HepG2 (cell line): ENCODE results near the gene PSMD2. TPM values are rescaled to one million over a fixed set of nuclear protein-coding genes. Genes with fewer than 3 reads are reported as not detected.

Experiments
- ARNT2 ChIP-seq: sonication (generic); formaldehyde crosslinking; IDR thresholded peaks from 2 replicates; pipeline ENCODE4 v1.8.0; 2022; ENCODE audit warnings: mild to moderate bottlenecking, low read depth, missing genetic modification reagents, moderate library complexity
- ASH2L ChIP-seq: fragments of 300-600, 200-600 bp; sonication (generic); IDR thresholded peaks from 2 replicates; pipeline ENCODE4 v1.7.0; 2017; ENCODE audit warnings: low read depth, mild to moderate bottlenecking, moderate library complexity, mixed read lengths, low read length; ENCODE audit not compliant: insufficient read length
- CBX5 ChIP-seq: sonication (generic); formaldehyde crosslinking; IDR thresholded peaks from 2 replicates; pipeline ENCODE4 v1.4.0; 2020; ENCODE audit warnings: missing genetic modification reagents, borderline replicate concordance
- CREM ChIP-seq, 2 experiments: sonication (generic) in 1 of 2; formaldehyde crosslinking in 1 of 2; IDR thresholded peaks; 2 replicates each; pipeline versions ENCODE4 v1.4.0 to v1.6.1; 2016 to 2020; ENCODE audit warnings: antibody characterized with exemption in 1 of 2, mild to moderate bottlenecking in 1 of 2, missing genetic modification reagents in 1 of 2
- HNF1A ChIP-seq, 2 experiments: sonication (generic) in 1 of 2; formaldehyde crosslinking in 1 of 2; IDR thresholded peaks; 2 replicates each; pipeline versions ENCODE4 v1.4.0 to v1.6.1; 2016 to 2020; ENCODE audit warnings: borderline replicate concordance in 1 of 2, low read depth in 1 of 2, mild to moderate bottlenecking in 1 of 2, missing genetic modification reagents in 1 of 2
- HNF4A ChIP-seq: sonication (generic); formaldehyde crosslinking; IDR thresholded peaks from 2 replicates; pipeline ENCODE4 v1.4.0; 2020; ENCODE audit warnings: missing genetic modification reagents
- MEIS1 ChIP-seq: sonication (generic); formaldehyde crosslinking; IDR thresholded peaks from 2 replicates; pipeline ENCODE4 v1.9.0; 2021; ENCODE audit warnings: mild to moderate bottlenecking, missing genetic modification reagents, moderate library complexity, borderline replicate concordance
- MTA1 ChIP-seq: sonication (generic); formaldehyde crosslinking; IDR thresholded peaks from 2 replicates; pipeline ENCODE4 v1.4.0; 2020; ENCODE audit warnings: missing genetic modification reagents, mild to moderate bottlenecking, borderline replicate concordance
- POLR2AphosphoS2 ChIP-seq: IDR thresholded peaks from 2 replicates; pipeline ENCODE4 v1.6.1; 2011; ENCODE audit warnings: low read depth, low read length, improper control_type of control experiment
- TARDBP ChIP-seq: sonication (generic); formaldehyde crosslinking; IDR thresholded peaks from 2 replicates; pipeline ENCODE4 v1.8.0; 2022; ENCODE audit warnings: mild to moderate bottlenecking, missing genetic modification reagents
- ZBTB42 ChIP-seq: sonication (generic); formaldehyde crosslinking; IDR thresholded peaks from 2 replicates; pipeline ENCODE4 v1.5.0; 2020; ENCODE audit warnings: mild to moderate bottlenecking, missing genetic modification reagents
- ZMAT3 ChIP-seq: sonication (generic); formaldehyde crosslinking; conservative IDR thresholded peaks from 2 replicates; pipeline ENCODE4 v1.7.0; 2021; ENCODE audit warnings: missing genetic modification reagents
- ZNF20 ChIP-seq: sonication (generic); formaldehyde crosslinking; IDR thresholded peaks from 2 replicates; pipeline ENCODE4 v1.4.0; 2020; ENCODE audit warnings: mild to moderate bottlenecking, moderate library complexity, missing genetic modification reagents
- ZNF614 ChIP-seq: IDR thresholded peaks from 2 replicates; pipeline ENCODE4 v1.6.1; 2018; ENCODE audit warnings: missing biosample characterization, missing genetic modification reagents, inconsistent platforms, borderline replicate concordance
- ZNF704 ChIP-seq: sonication (generic); formaldehyde crosslinking; IDR thresholded peaks from 2 replicates; pipeline ENCODE4 v1.8.1; 2023; ENCODE audit warnings: mild to moderate bottlenecking, inconsistent platforms, moderate library complexity, missing genetic modification reagents, borderline replicate concordance
- polyA plus RNA-seq, 8 experiments: library from polyadenylated mRNA; depleted of rRNA in 3 of 8; stranded (reverse) in 7 of 8; unstranded in 1 of 8; fragments of >200 nt; fragmentation: Illumina TruSeq in 4 of 8; extraction: Trizol in 4 of 8; gene quantifications; 2 replicates each; pipeline versions ENCODE4 v1.2.1 to v1.2.3, GENCODE V29; 2011 to 2016; ENCODE audit warnings: low read depth in 4 of 8, missing spikeins in 1 of 8, mixed read lengths in 1 of 8; ENCODE audit not compliant: insufficient read depth in 1 of 8
- total RNA-seq, 5 experiments: library from RNA; depleted of rRNA; stranded (reverse); fragments of >200 nt; fragmentation: Illumina TruSeq; extraction: Trizol; gene quantifications; 2 replicates each; pipeline ENCODE4 v1.2.3, GENCODE V29; 2016; ENCODE audit warnings: low read depth in 1 of 5
- TF ChIP-seq, protein P1 (sequence below): sonication (generic); formaldehyde crosslinking; IDR thresholded peaks from 2 replicates; pipeline ENCODE4 v1.8.1; 2023; ENCODE audit warnings: mild to moderate bottlenecking, missing genetic modification reagents
- TF ChIP-seq, protein P2 (sequence below): sonication (generic); formaldehyde crosslinking; IDR thresholded peaks from 2 replicates; pipeline ENCODE4 v1.8.0; 2022; ENCODE audit warnings: missing genetic modification reagents, mild to moderate bottlenecking, borderline replicate concordance
- TF ChIP-seq, protein P3 (sequence below): IDR thresholded peaks from 2 replicates; pipeline ENCODE4 v1.6.1; 2016; ENCODE audit warnings: mild to moderate bottlenecking, missing biosample characterization, missing genetic modification reagents

PSMD2 gene
- total and polyA plus RNA-seq, 2 of the 13 experiments (the other 11 are each of a cell fraction or from before 2014, with no cell fraction given), result 125 to 200 TPM

DNA sequence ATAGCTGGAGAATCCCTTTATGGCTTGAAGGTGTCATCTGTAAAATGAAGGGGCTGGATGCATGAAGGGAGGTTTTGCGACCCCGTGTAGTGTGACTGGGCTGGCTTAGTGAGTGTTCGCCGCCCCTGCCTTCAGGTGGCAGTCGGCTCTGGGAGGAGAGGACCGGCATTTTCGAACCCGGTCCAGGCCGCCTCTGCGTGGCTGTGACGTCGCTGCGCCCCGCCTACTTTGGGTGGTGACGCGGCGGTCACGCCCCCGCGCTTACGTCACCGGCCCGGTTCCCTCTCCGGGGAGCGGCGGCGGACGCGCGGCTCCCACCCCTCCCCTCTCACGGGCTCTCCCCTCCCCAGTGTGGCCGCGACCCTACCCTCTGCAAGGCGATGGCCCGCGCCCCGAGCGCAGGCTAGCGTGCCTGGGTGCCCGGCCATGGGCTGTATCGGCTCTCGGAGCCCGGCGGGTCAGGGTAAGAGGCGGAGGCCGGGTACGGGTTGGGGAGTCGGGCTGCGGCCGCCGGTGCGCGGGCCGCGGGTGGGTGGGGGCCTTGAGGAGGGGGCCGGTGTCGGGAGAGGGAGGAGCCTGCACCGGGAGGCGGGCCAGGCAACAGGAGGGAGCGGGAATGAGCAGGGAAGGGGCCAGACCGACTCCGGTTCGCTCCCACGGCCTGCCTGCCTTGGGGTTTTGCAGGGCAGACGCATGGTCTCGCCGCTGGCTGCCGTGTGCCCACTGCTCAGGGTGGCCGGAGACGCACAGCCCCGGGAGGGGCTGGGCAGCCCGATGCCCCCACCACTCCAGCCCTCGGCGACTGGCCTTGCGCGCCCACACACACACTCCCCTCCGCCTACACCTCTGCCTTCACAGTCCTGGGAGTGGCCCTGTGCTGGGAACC is 36.9 kb downstream of the PSMD2 start (continued):
- TF ChIP-seq, protein P1, sequence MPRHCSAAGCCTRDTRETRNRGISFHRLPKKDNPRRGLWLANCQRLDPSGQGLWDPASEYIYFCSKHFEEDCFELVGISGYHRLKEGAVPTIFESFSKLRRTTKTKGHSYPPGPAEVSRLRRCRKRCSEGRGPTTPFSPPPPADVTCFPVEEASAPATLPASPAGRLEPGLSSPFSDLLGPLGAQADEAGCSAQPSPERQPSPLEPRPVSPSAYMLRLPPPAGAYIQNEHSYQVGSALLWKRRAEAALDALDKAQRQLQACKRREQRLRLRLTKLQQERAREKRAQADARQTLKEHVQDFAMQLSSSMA (CRISPR knock-in tag), result peak; percentile 89; the same call in 1 of the 2 replicates
- TF ChIP-seq MTA1 (CRISPR knock-in tag) (peak; percentile 37; the same call in 1 of the 2 replicates), ARNT2 (peak; percentile 77), TARDBP (CRISPR knock-in tag) (0 out of 2 replicates have a peak, but pooled peaks have one; percentile 28), HNF4A (CRISPR knock-in tag) (no peak), HNF1A (IDR thresholded peaks at IDR 0.05; ENCODE audit: low read depth) (no peak), HNF1A (CRISPR knock-in tag; IDR thresholded peaks at IDR 0.05; ENCODE audit: borderline replicate concordance) (peak; percentile 36; the same call in 1 of the 2 replicates), CREM (IDR thresholded peaks at IDR 0.05) (peak; percentile 84), CREM (CRISPR knock-in tag; IDR thresholded peaks at IDR 0.05) (peak; percentile 72), CBX5 (peak; percentile 51; the same call in 1 of the 2 replicates), ASH2L (peak; percentile 50), MEIS1 (CRISPR knock-in tag) (0 out of 2 replicates have a peak, but pooled peaks have one; percentile 54), ZNF614 (CRISPR knock-in tag) (0 out of 2 replicates have a peak, but pooled peaks have one; percentile 34), ZNF704 (CRISPR knock-in tag) (no peak), ZBTB42 (CRISPR knock-in tag) (0 out of 2 replicates have a peak, but pooled peaks have one; percentile 68), POLR2AphosphoS2 (peak; percentile 40; the same call in 1 of the 2 replicates), ZNF20 (CRISPR knock-in tag) (0 out of 2 replicates have a peak, but pooled peaks have one; percentile 45), ZMAT3 (CRISPR knock-in tag) (peak; percentile 56; the same call in 1 of the 2 replicates)
- TF ChIP-seq, protein P2, sequence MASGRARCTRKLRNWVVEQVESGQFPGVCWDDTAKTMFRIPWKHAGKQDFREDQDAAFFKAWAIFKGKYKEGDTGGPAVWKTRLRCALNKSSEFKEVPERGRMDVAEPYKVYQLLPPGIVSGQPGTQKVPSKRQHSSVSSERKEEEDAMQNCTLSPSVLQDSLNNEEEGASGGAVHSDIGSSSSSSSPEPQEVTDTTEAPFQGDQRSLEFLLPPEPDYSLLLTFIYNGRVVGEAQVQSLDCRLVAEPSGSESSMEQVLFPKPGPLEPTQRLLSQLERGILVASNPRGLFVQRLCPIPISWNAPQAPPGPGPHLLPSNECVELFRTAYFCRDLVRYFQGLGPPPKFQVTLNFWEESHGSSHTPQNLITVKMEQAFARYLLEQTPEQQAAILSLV (CRISPR knock-in tag), result peak; percentile 69; the same call in 1 of the 2 replicates
- TF ChIP-seq, protein P3, sequence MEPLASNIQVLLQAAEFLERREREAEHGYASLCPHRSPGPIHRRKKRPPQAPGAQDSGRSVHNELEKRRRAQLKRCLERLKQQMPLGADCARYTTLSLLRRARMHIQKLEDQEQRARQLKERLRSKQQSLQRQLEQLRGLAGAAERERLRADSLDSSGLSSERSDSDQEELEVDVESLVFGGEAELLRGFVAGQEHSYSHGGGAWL, result 0 out of 2 replicates have a peak, but pooled peaks have one; percentile 24
